BE2C (cell line): ENCODE data around the gene SLC2A13.

Experiments used
- DNase-seq: peaks from one replicate; pipeline ENCODE4 v3.0.0-alpha.2; 2020
- H3K27me3 ChIP-seq: fragments of 250-450 bp; sonication (Bioruptor Pico); 2 replicates; pipeline ENCODE4 v1.5.1; 2020; ENCODE audit warnings: mild to moderate bottlenecking
- H3K36me3 ChIP-seq: fragments of 250-450 bp; sonication (Bioruptor Pico); 2 replicates; pipeline ENCODE4 v1.5.1; 2020; ENCODE audit warnings: mild to moderate bottlenecking
- H3K4me1 ChIP-seq: fragments of 250-450 bp; sonication (Bioruptor Pico); 2 replicates; pipeline ENCODE4 v1.5.1; 2020
- H3K4me3 ChIP-seq: 2 replicates; pipeline ENCODE4 v1.5.1; 2011; ENCODE audit warnings: low read depth, low read length
- H3K9me3 ChIP-seq: fragments of 250-450 bp; sonication (Bioruptor Pico); 2 replicates; pipeline ENCODE4 v1.5.1; 2020
- TF ChIP-seq, protein P1 (sequence below): IDR thresholded peaks from 2 replicates; pipeline ENCODE4 v1.5.1; 2012; ENCODE audit warnings: mild to moderate bottlenecking, low read depth, low read length

Gene SLC2A13

DNA sequence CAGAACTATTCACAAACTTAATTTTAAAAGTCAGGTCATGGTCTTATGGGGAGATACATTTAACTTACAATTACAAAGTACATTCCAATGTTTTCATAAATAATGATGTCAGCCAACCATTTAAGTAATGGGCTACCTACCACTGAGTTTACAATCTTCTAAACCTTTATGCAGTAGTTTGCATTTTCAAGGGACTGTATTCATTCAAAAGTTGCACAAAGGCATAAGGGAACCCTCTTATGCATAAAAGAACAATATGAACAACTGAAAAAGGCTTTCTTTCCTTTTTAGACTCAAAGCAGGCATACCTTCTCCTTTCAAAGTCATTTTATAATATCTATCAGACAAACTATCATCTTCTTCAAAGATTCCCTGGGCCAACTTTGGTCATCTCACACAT is 230.2 kb downstream of the SLC2A13 start:
- Histone ChIP-seq H3K36me3 (no peaks in the 10 kb centered on the region), H3K27me3 (no peaks in the 10 kb centered on the region), H3K9me3 (no peaks in the 10 kb centered on the region), H3K4me1 (no peaks in the 10 kb centered on the region), H3K4me3 (no peak overlapping the region)
- TF ChIP-seq, protein P1, sequence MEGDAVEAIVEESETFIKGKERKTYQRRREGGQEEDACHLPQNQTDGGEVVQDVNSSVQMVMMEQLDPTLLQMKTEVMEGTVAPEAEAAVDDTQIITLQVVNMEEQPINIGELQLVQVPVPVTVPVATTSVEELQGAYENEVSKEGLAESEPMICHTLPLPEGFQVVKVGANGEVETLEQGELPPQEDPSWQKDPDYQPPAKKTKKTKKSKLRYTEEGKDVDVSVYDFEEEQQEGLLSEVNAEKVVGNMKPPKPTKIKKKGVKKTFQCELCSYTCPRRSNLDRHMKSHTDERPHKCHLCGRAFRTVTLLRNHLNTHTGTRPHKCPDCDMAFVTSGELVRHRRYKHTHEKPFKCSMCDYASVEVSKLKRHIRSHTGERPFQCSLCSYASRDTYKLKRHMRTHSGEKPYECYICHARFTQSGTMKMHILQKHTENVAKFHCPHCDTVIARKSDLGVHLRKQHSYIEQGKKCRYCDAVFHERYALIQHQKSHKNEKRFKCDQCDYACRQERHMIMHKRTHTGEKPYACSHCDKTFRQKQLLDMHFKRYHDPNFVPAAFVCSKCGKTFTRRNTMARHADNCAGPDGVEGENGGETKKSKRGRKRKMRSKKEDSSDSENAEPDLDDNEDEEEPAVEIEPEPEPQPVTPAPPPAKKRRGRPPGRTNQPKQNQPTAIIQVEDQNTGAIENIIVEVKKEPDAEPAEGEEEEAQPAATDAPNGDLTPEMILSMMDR, result no peak
- no peak for DNase-seq

DNA sequence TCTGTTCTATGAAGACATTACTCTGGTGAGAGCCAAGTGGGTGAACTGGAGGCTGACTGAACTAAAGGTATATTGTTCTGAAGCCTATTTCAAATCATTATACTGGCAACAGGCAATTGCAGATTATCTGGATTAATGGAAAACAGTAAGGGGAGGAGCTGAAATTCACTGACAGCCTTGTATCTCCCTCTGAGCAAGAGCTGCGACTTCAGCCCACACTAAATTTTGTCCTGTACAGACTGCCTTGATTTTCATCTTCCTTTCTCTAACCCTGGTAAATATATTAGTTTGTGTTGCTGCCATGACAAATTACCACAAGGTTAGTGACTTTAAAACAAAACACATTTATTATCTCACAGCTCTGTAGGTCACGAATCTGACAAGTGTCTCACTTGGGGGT is 231.1 kb downstream of the SLC2A13 start:
- Histone ChIP-seq H3K4me3 (no peak overlapping the region), H3K27me3 (no peaks in the 10 kb centered on the region; the same call in 1 of the 2 replicates), H3K4me1 (no peaks in the 10 kb centered on the region), H3K36me3 (no peaks in the 10 kb centered on the region), H3K9me3 (no peaks in the 10 kb centered on the region)
- TF ChIP-seq, protein P1, result no peak
- no peak for DNase-seq

DNA sequence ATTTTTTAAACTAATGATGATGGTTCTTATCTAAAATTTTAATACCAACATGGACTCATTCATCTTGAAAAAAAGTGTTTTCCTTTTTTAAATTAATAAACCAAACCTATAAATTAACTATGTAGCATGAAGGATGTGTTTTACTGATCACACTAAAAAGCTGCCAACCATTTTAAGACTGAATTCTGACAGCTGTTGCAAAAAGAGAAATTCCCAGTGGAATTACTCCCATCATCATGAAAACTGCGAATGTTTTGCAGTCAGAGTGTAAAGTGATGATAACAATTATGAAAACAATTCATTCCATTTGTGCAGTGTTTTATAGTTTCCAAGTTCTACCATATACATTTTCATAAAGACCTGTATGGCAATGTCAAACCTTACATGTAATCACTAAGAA is 232.8 kb downstream of the SLC2A13 start:
- H3K36me3 ChIP-seq, result no peaks in the 10 kb centered on the region
- H3K4me3 ChIP-seq, result no peak overlapping the region
- H3K27me3 ChIP-seq, result no peaks in the 10 kb centered on the region; the same call in 1 of the 2 replicates
- H3K9me3 ChIP-seq, result no peaks in the 10 kb centered on the region
- no peak for DNase-seq
- TF ChIP-seq, protein P1, result no peak
- no peaks in the 10 kb centered on the region for H3K4me1 ChIP-seq

GRCh38 chr12:39872425-39872824 is 233.5 kb downstream of the SLC2A13 start:
- H3K4me1 ChIP-seq, result no peaks in the 10 kb centered on the region
- no peaks in the 10 kb centered on the region for H3K9me3 ChIP-seq
- H3K36me3 ChIP-seq, result no peaks in the 10 kb centered on the region
- DNase-seq, result no peak
- TF ChIP-seq, protein P1, result no peak
- no peaks in the 10 kb centered on the region; the same call in 1 of the 2 replicates for H3K27me3 ChIP-seq
- H3K4me3 ChIP-seq, result no peak overlapping the region

- no peak overlapping the region for H3K4me3 ChIP-seq
- TF ChIP-seq, protein P1, result no peak
- H3K36me3 ChIP-seq, result no peaks in the 10 kb centered on the region
- H3K27me3 ChIP-seq, result no peaks in the 10 kb centered on the region; the same call in 1 of the 2 replicates
- H3K4me1 ChIP-seq, result no peaks in the 10 kb centered on the region
- H3K9me3 ChIP-seq, result no peaks in the 10 kb centered on the region; the same call in 1 of the 2 replicates
- no peak for DNase-seq
Observed at GRCh38 chr12:39868328-39868725, 237.6 kb downstream of the SLC2A13 start.

- TF ChIP-seq, protein P1, result no peak
- no peaks in the 10 kb centered on the region for H3K36me3 ChIP-seq
- no peaks in the 10 kb centered on the region; the same call in 1 of the 2 replicates for H3K27me3 ChIP-seq
- no peaks in the 10 kb centered on the region; the same call in 1 of the 2 replicates for H3K9me3 ChIP-seq
- DNase-seq, result no peak
- no peaks in the 10 kb centered on the region for H3K4me1 ChIP-seq
- H3K4me3 ChIP-seq, result no peak overlapping the region
Observed at GRCh38 chr12:39867631-39868327, 238.1 kb downstream of the SLC2A13 start.
